HepG2 (cell line): Measurements from ENCODE around the gene ZNF714. TPM values are rescaled to one million over a fixed set of nuclear protein-coding genes. Genes with fewer than 3 reads are reported as not detected.

Source experiments
- ATAC-seq: fragments of 200-7000 bp; cut with Tn5 transposase; 3 replicates; pipeline ENCODE4 v1.9.1; 2020; ENCODE audit warnings: mild to moderate bottlenecking, moderate library complexity
- BruUV-seq: library from RNA; stranded (reverse); fragments of 400-500 nt; replicated peaks from 2 replicates; lab custom pipeline; 2021; lab: Mats Ljungman, UMichigan
- CTCF ChIA-PET: fragments of 300-600 bp; formaldehyde crosslinking; extraction: SDS; loops from one replicate; lab custom pipeline; 2021; ENCODE audit warnings: low total read pairs, inconsistent platforms, low intra/inter-chr PET ratio; lab: Yijun Ruan, JAX
- POLR2A ChIA-PET: fragments of 350-600 bp; sonication (Branson Sonifier 250); formaldehyde crosslinking; loops from one replicate; lab custom pipeline; 2020; ENCODE audit warnings: antibody characterized with exemption, inconsistent platforms; lab: Yijun Ruan, JAX
- DNase-seq: peaks from one replicate; pipeline ENCODE4 v3.0.0-alpha.2; 2015; ENCODE audit warnings: low spot score
- FAIRE-seq: peaks from 3 replicates; lab custom pipeline; 2011; peaks lifted over from hg19 to GRCh38; lab: Jason Lieb, UNC
- H2AFZ ChIP-seq: one replicate; pipeline ENCODE4 v1.6.1; 2011; ENCODE audit warnings: low read length, inconsistent platforms
- H3K27ac ChIP-seq: fragments of 300-600 bp; 3 replicates; pipeline ENCODE4 v1.8.0; 2011; ENCODE audit warnings: mixed run types, mild to moderate bottlenecking, mixed read lengths, low read length, inconsistent platforms; ENCODE audit not compliant: insufficient read depth; ENCODE audit errors: extremely low read length
- H3K27me3 ChIP-seq, 2 experiments: fragments of 200-600 bp in 1 of 2; 2 replicates in 1 of 2; 3 replicates in 1 of 2; pipeline versions ENCODE4 v1.6.0 to v1.8.0; 2011; ENCODE audit warnings: low read length in 2 of 2, mild to moderate bottlenecking in 2 of 2, moderate library complexity in 2 of 2, inconsistent platforms in 1 of 2; ENCODE audit not compliant: insufficient read depth in 2 of 2, control insufficient read depth in 1 of 2
- H3K36me3 ChIP-seq, 2 experiments: fragments of 200-600 bp in 1 of 2; replicated peaks in 1 of 2; 2 replicates in 1 of 2; 3 replicates in 1 of 2; pipeline versions ENCODE4 v1.5.1 to v1.8.0; 2011; ENCODE audit warnings: low read length in 2 of 2, inconsistent platforms in 1 of 2; ENCODE audit not compliant: insufficient read depth in 2 of 2, control insufficient read depth in 1 of 2
- H3K4me1 ChIP-seq: 2 replicates; pipeline ENCODE4 v1.5.1; 2012; ENCODE audit warnings: low read length, inconsistent platforms; ENCODE audit not compliant: insufficient read depth
- H3K4me2 ChIP-seq: 2 replicates; pipeline ENCODE4 v1.6.0; 2011; ENCODE audit warnings: low read depth, low read length, inconsistent platforms
- H3K4me3 ChIP-seq, 3 experiments: fragments of 200-600 bp in 1 of 3; sonication (generic), shearing (Covaris generic) in 1 of 3; replicated peaks in 1 of 3; 2 replicates each; pipeline ENCODE4 v1.5.1; 2011 to 2016; ENCODE audit warnings: low read length in 3 of 3, inconsistent platforms in 2 of 3, low read depth in 2 of 3, mild to moderate bottlenecking in 2 of 3, control low read depth in 1 of 3, mixed read lengths in 1 of 3; ENCODE audit not compliant: insufficient read depth in 1 of 3
- H3K79me2 ChIP-seq: one replicate; pipeline ENCODE4 v1.6.1; 2011; ENCODE audit warnings: low read length, inconsistent platforms; ENCODE audit not compliant: insufficient read depth
- H3K9ac ChIP-seq: 2 replicates; pipeline ENCODE4 v1.6.0; 2011; ENCODE audit warnings: mild to moderate bottlenecking, low read depth, low read length, inconsistent platforms; ENCODE audit not compliant: insufficient read depth
- H3K9me3 ChIP-seq: 2 replicates; pipeline ENCODE4 v1.5.1; 2012; ENCODE audit warnings: mild to moderate bottlenecking, low read length
- H4K20me1 ChIP-seq: 2 replicates; pipeline ENCODE4 v1.6.0; 2011; ENCODE audit warnings: inconsistent platforms, mild to moderate bottlenecking, low read length, moderate library complexity; ENCODE audit not compliant: insufficient read depth
- ARID4A ChIP-seq: sonication (generic); formaldehyde crosslinking; IDR thresholded peaks from 2 replicates; pipeline ENCODE4 v1.5.0; 2020; ENCODE audit warnings: mild to moderate bottlenecking, missing genetic modification reagents, borderline replicate concordance
- BRCA1 ChIP-seq: sonication (generic); formaldehyde crosslinking; IDR thresholded peaks from 2 replicates; pipeline ENCODE4 v1.4.0; 2020; ENCODE audit warnings: missing genetic modification reagents
- CREBL2 ChIP-seq: sonication (generic); formaldehyde crosslinking; IDR thresholded peaks from 2 replicates; pipeline ENCODE4 v1.8.1; 2023; ENCODE audit warnings: missing genetic modification reagents, mild to moderate bottlenecking, borderline replicate concordance
- HOMEZ ChIP-seq: IDR thresholded peaks from 2 replicates; pipeline ENCODE4 v1.6.1; 2016; ENCODE audit warnings: low read depth
- KAT2B ChIP-seq: fragments of 150-350 bp; IDR thresholded peaks from 2 replicates; pipeline ENCODE4 v1.6.1; 2014; ENCODE audit warnings: low read depth, low read length, borderline replicate concordance
- NAIF1 ChIP-seq: sonication (generic); formaldehyde crosslinking; IDR thresholded peaks from 2 replicates; pipeline ENCODE4 v1.5.0; 2020; ENCODE audit warnings: mild to moderate bottlenecking, missing genetic modification reagents, borderline replicate concordance
- NR0B2 ChIP-seq: sonication (generic); formaldehyde crosslinking; IDR thresholded peaks from 2 replicates; pipeline ENCODE4 v1.4.0; 2020; ENCODE audit warnings: mild to moderate bottlenecking, missing genetic modification reagents
- RFXANK ChIP-seq: IDR thresholded peaks from 2 replicates; pipeline ENCODE4 v1.6.1; 2016
- ZBTB34 ChIP-seq: sonication (generic); formaldehyde crosslinking; IDR thresholded peaks from 2 replicates; pipeline ENCODE4 v1.8.0; 2022; ENCODE audit warnings: mild to moderate bottlenecking, missing genetic modification reagents
- ZNF546 ChIP-seq: sonication (generic); formaldehyde crosslinking; conservative IDR thresholded peaks from 2 replicates; pipeline ENCODE4 v1.8.1; 2023; ENCODE audit warnings: mild to moderate bottlenecking, missing genetic modification reagents
- ZNF713 ChIP-seq: sonication (generic); formaldehyde crosslinking; IDR thresholded peaks from 2 replicates; pipeline ENCODE4 v1.4.0; 2020; ENCODE audit warnings: mild to moderate bottlenecking, missing genetic modification reagents
- WGBS: methylation state at CpG from one replicate; pipeline ENCODE4 v1.1.6; 2017; ENCODE audit warnings: low lambda C conversion rate; 5-methylcytosine and 5-hydroxymethylcytosine counted together
- in situ Hi-C: cut with HindIII; loops from 2 replicates; pipeline ENCODE4 v1.10.0; 2017; ENCODE audit warnings: low pct_unique_long_range_greater_than_20kb; ENCODE audit not compliant: extremely low pct_ligation_motif_present
- intact Hi-C: fragments of 100-400 bp; cut with micrococcal nuclease; formaldehyde crosslinking; loops from one replicate; pipeline ENCODE4 v1.10.0; 2022; ENCODE audit not compliant: unreplicated experiment
- polyA plus RNA-seq, 8 experiments: library from polyadenylated mRNA; depleted of rRNA in 3 of 8; stranded (reverse) in 7 of 8; unstranded in 1 of 8; fragments of >200 nt; fragmentation: Illumina TruSeq in 4 of 8; extraction: Trizol in 4 of 8; gene quantifications; 2 replicates each; pipeline versions ENCODE4 v1.2.1 to v1.2.3, GENCODE V29; 2011 to 2016; ENCODE audit warnings: low read depth in 4 of 8, missing spikeins in 1 of 8, mixed read lengths in 1 of 8; ENCODE audit not compliant: insufficient read depth in 1 of 8
- total RNA-seq, 5 experiments: library from RNA; depleted of rRNA; stranded (reverse); fragments of >200 nt; fragmentation: Illumina TruSeq; extraction: Trizol; gene quantifications; 2 replicates each; pipeline ENCODE4 v1.2.3, GENCODE V29; 2016; ENCODE audit warnings: low read depth in 1 of 5

The ZNF714 gene
- total and polyA plus RNA-seq, 2 of the 13 experiments (the other 11 are each of a cell fraction or from before 2014, with no cell fraction given), result 6.7 to 27.8 TPM

GRCh38 chr19:21141787-21142464 lies 59.9 kb downstream of the ZNF714 start, which contains the start of gene ZNF431 (continued):
- TF ChIP-seq NR0B2 (no peak), ZBTB34 (CRISPR knock-in tag) (no peak), NAIF1 (CRISPR knock-in tag) (no peak), ZNF546 (no peak), ZNF713 (CRISPR knock-in tag) (no peak), KAT2B (no peak)

GRCh38 chr19:21143428-21143827 lies 61.4 kb downstream of the ZNF714 start:
- 92% methylated on average over 5 of the region's 5 CpGs for whole genome bisulfite sequencing
- CTCF ChIA-PET, result no interaction called here
- no peak for DNase-seq
- peak overlapping the region; percentile 75 for H3K4me2 ChIP-seq
- H3K36me3 ChIP-seq, result peaks cover 1 to 23% of the 10 kb centered on the region in 2 experiments; a peak in 3 of 5 replicates
- H3K4me1 ChIP-seq, result peaks cover 22% of the 10 kb centered on the region
- H3K4me3 ChIP-seq, result no peak overlapping the region; a peak in 1 of 6 replicates
- no peaks in the 10 kb centered on the region for H3K27me3 ChIP-seq
- no peak for ATAC-seq
- intact Hi-C loops (no loop called here), in situ Hi-C loops (no loop called here)
- no peak for FAIRE-seq
- BruUV-seq, result no TSS peak
- H3K9me3 ChIP-seq, result no peaks in the 10 kb centered on the region
- H3K9ac ChIP-seq, result no peak overlapping the region
- H3K79me2 ChIP-seq, result peaks cover 12% of the 10 kb centered on the region
- H4K20me1 ChIP-seq, result no peaks in the 10 kb centered on the region
- H3K27ac ChIP-seq, result no peak overlapping the region
- POLR2A ChIA-PET, result no interaction called here
- H2AFZ ChIP-seq, result no peak overlapping the region
- no peak for TF ChIP-seq HOMEZ (CRISPR knock-in tag)
- TF ChIP-seq RFXANK, result no peak
- no peak for TF ChIP-seq CREBL2
- TF ChIP-seq BRCA1, result no peak
- no peak for TF ChIP-seq ARID4A (CRISPR knock-in tag)
